HEK293 (cell line): ENCODE results near the gene POLDIP2.
A peak's percentile ranks its signal among the peaks of the same experiment; 100 is the strongest.

Experiments
- BCL11B ChIP-seq: fragments of 450-650 bp; formaldehyde crosslinking; IDR thresholded peaks from 2 replicates; pipeline ENCODE4 v1.5.1; 2016; ENCODE audit warnings: low read depth, missing biosample characterization, missing genetic modification characterization
- GLI4 ChIP-seq: fragments of 450-650 bp; formaldehyde crosslinking; IDR thresholded peaks from 2 replicates; pipeline ENCODE4 v1.5.1; 2016; ENCODE audit warnings: missing biosample characterization, missing genetic modification characterization
- HOXD13 ChIP-seq: sonication (generic); formaldehyde crosslinking; IDR thresholded peaks from 2 replicates; pipeline ENCODE4 v1.8.0; 2022; ENCODE audit warnings: missing genetic modification reagents, borderline replicate concordance
- KLF1 ChIP-seq: fragments of 450-650 bp; formaldehyde crosslinking; IDR thresholded peaks from 2 replicates; pipeline ENCODE4 v1.5.1; 2016; ENCODE audit warnings: missing biosample characterization, missing genetic modification characterization
- PRDM1 ChIP-seq: fragments of 450-650 bp; formaldehyde crosslinking; IDR thresholded peaks from 2 replicates; pipeline ENCODE4; 2016; ENCODE audit warnings: missing biosample characterization, missing genetic modification characterization
- ZBTB20 ChIP-seq: fragments of 450-650 bp; formaldehyde crosslinking; IDR thresholded peaks from 2 replicates; pipeline ENCODE4 v1.5.1; 2016; ENCODE audit warnings: missing biosample characterization, missing genetic modification characterization
- ZEB2 ChIP-seq: fragments of 450-650 bp; formaldehyde crosslinking; IDR thresholded peaks from 2 replicates; pipeline ENCODE4 v1.5.1; 2016; ENCODE audit warnings: missing biosample characterization, missing genetic modification characterization
- ZNF132 ChIP-seq: fragments of 450-650 bp; formaldehyde crosslinking; IDR thresholded peaks from 2 replicates; pipeline ENCODE4 v1.5.1; 2017; ENCODE audit warnings: missing biosample characterization, missing genetic modification characterization, borderline replicate concordance
- ZNF174 ChIP-seq: fragments of 450-650 bp; formaldehyde crosslinking; IDR thresholded peaks from 2 replicates; pipeline ENCODE4 v1.5.0; 2017; ENCODE audit warnings: missing biosample characterization, mild to moderate bottlenecking, missing genetic modification characterization
- ZNF24 ChIP-seq: fragments of 450-650 bp; formaldehyde crosslinking; IDR thresholded peaks from 2 replicates; pipeline ENCODE4 v1.5.1; 2016; ENCODE audit warnings: missing biosample characterization, missing genetic modification characterization
- ZNF48 ChIP-seq: fragments of 450-650 bp; formaldehyde crosslinking; IDR thresholded peaks from 2 replicates; pipeline ENCODE4 v1.5.1; 2016; ENCODE audit warnings: missing biosample characterization, missing genetic modification characterization
- ZNF514 ChIP-seq: fragments of 450-650 bp; formaldehyde crosslinking; IDR thresholded peaks from 2 replicates; pipeline ENCODE4 v1.5.1; 2016; ENCODE audit warnings: missing biosample characterization, missing genetic modification characterization
- ZNF600 ChIP-seq: fragments of 450-650 bp; formaldehyde crosslinking; IDR thresholded peaks from 2 replicates; pipeline ENCODE4 v1.5.1; 2016; ENCODE audit warnings: missing biosample characterization, missing genetic modification characterization
- ZNF621 ChIP-seq: fragments of 450-650 bp; formaldehyde crosslinking; IDR thresholded peaks from 2 replicates; pipeline ENCODE4 v1.5.1; 2017; ENCODE audit warnings: missing biosample characterization, missing genetic modification characterization
- ZNF654 ChIP-seq: fragments of 450-650 bp; formaldehyde crosslinking; IDR thresholded peaks from 2 replicates; pipeline ENCODE4 v1.5.1; 2016; ENCODE audit warnings: low read depth, missing biosample characterization, missing genetic modification characterization
- ZNF670 ChIP-seq: fragments of 450-650 bp; formaldehyde crosslinking; IDR thresholded peaks from 2 replicates; pipeline ENCODE4 v1.5.1; 2016; ENCODE audit warnings: missing biosample characterization, missing genetic modification characterization, low read depth
- ZNF768 ChIP-seq: fragments of 450-650 bp; formaldehyde crosslinking; IDR thresholded peaks from 2 replicates; pipeline ENCODE4 v1.5.1; 2018; ENCODE audit warnings: missing biosample characterization, mild to moderate bottlenecking, missing genetic modification characterization
- ZNF837 ChIP-seq: fragments of 450-650 bp; formaldehyde crosslinking; IDR thresholded peaks from 2 replicates; pipeline ENCODE4 v1.5.1; 2016; ENCODE audit warnings: missing biosample characterization, missing genetic modification characterization
- ZNF843 ChIP-seq: fragments of 450-650 bp; formaldehyde crosslinking; IDR thresholded peaks from 2 replicates; pipeline ENCODE4 v1.5.1; 2016; ENCODE audit warnings: missing biosample characterization, missing genetic modification characterization
- TF ChIP-seq, protein P1 (sequence below): fragments of 450-650 bp; formaldehyde crosslinking; IDR thresholded peaks from 2 replicates; pipeline ENCODE4 v1.5.1; 2016; ENCODE audit warnings: missing biosample characterization, missing genetic modification characterization
- TF ChIP-seq, protein P2 (sequence below): fragments of 450-650 bp; formaldehyde crosslinking; IDR thresholded peaks from 2 replicates; pipeline ENCODE4 v1.5.1; 2016; ENCODE audit warnings: missing biosample characterization, missing genetic modification characterization
- TF ChIP-seq, protein P3 (sequence below): fragments of 450-650 bp; formaldehyde crosslinking; IDR thresholded peaks from 2 replicates; pipeline ENCODE4 v1.5.1; 2016; ENCODE audit warnings: missing biosample characterization, missing genetic modification characterization
- TF ChIP-seq, protein P4 (sequence below): fragments of 450-650 bp; formaldehyde crosslinking; conservative IDR thresholded peaks from 2 replicates; pipeline ENCODE4 v1.5.1; 2016; ENCODE audit warnings: low read depth, missing biosample characterization, missing genetic modification characterization
- TF ChIP-seq, protein P5 (sequence below): fragments of 450-650 bp; formaldehyde crosslinking; IDR thresholded peaks from 2 replicates; pipeline ENCODE4 v1.5.1; 2016; ENCODE audit warnings: missing biosample characterization, missing genetic modification characterization

POLDIP2 gene

DNA sequence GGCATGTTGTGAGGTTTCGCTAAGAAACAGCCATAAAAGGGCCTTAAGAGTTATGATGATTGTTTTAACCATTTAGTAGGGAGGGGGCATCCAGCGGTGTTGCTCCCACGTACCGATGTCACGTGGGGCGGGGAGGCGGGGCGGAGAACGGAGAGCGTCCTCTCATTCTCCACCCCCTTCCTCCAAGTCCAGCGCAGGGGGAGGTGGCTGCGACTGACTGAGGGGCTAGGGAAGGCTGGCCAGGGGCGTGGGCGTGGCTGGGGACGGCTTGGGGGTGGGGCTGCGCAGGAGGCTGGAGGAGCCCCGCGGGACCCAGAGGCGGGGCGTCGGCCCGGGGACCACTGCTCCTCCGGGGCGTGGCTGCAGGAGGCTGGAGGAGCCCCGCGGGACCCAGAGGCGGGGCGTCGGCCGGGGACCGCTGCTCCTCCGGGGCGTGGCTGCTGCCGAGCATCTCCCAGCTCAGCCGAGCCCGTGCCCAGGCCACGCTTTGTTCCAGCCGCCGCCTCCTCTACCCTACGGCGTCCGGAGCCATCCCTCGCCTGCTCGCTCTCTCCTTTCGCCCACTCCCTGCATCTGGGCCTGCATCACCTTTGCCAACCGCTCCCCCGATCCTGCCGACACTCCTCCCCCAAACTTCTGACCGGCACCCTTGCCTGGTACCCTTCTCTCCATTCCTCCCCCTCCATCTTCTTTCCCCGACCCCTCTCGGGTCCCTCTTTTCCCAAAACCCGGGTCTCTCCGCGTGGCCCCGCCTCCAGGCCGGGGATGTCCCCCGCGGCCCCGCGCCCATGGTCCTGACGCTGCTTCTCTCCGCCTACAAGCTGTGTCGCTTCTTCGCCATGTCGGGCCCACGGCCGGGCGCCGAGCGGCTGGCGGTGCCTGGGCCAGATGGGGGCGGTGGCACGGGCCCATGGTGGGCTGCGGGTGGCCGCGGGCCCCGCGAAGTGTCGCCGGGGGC is 14.2 kb upstream of the POLDIP2 start, which contains the start of gene SARM1 (continued):
- no peak for TF ChIP-seq PRDM1 (tag by site-specific recombination)
- no peak for TF ChIP-seq ZNF654 (tag by site-specific recombination)
- no peak for TF ChIP-seq ZNF621 (tag by site-specific recombination)
- TF ChIP-seq ZEB2: peak; percentile 76; the same call in 1 of the 2 replicates
- no peak for TF ChIP-seq HOXD13 (CRISPR knock-in tag)
- TF ChIP-seq KLF1 (tag by site-specific recombination): peak; percentile 96
- no peak for TF ChIP-seq ZNF670 (tag by site-specific recombination)
- peak; percentile 96 for TF ChIP-seq ZBTB20
- no peak for TF ChIP-seq BCL11B
- no peak; the same call in 1 of the 2 replicates for TF ChIP-seq ZNF768 (tag by site-specific recombination)
- TF ChIP-seq, protein P1, sequence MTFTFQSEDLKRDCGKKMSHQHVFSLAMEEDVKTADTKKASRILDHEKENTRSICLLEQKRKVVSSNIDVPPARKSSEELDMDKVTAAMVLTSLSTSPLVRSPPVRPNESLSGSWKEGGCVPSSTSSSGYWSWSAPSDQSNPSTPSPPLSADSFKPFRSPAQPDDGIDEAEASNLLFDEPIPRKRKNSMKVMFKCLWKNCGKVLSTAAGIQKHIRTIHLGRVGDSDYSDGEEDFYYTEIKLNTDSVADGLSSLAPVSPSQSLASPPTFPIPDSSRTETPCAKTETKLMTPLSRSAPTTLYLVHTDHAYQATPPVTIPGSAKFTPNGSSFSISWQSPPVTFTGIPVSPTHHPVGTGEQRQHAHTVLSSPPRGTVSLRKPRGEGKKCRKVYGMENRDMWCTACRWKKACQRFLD (tag by site-specific recombination): no peak
- TF ChIP-seq ZNF837 (tag by site-specific recombination): no peak
- TF ChIP-seq, protein P2, sequence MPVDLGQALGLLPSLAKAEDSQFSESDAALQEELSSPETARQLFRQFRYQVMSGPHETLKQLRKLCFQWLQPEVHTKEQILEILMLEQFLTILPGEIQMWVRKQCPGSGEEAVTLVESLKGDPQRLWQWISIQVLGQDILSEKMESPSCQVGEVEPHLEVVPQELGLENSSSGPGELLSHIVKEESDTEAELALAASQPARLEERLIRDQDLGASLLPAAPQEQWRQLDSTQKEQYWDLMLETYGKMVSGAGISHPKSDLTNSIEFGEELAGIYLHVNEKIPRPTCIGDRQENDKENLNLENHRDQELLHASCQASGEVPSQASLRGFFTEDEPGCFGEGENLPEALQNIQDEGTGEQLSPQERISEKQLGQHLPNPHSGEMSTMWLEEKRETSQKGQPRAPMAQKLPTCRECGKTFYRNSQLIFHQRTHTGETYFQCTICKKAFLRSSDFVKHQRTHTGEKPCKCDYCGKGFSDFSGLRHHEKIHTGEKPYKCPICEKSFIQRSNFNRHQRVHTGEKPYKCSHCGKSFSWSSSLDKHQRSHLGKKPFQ (tag by site-specific recombination): no peak
- TF ChIP-seq ZNF600: peak; percentile 56
- no peak for TF ChIP-seq ZNF174 (tag by site-specific recombination)
- TF ChIP-seq, protein P3, sequence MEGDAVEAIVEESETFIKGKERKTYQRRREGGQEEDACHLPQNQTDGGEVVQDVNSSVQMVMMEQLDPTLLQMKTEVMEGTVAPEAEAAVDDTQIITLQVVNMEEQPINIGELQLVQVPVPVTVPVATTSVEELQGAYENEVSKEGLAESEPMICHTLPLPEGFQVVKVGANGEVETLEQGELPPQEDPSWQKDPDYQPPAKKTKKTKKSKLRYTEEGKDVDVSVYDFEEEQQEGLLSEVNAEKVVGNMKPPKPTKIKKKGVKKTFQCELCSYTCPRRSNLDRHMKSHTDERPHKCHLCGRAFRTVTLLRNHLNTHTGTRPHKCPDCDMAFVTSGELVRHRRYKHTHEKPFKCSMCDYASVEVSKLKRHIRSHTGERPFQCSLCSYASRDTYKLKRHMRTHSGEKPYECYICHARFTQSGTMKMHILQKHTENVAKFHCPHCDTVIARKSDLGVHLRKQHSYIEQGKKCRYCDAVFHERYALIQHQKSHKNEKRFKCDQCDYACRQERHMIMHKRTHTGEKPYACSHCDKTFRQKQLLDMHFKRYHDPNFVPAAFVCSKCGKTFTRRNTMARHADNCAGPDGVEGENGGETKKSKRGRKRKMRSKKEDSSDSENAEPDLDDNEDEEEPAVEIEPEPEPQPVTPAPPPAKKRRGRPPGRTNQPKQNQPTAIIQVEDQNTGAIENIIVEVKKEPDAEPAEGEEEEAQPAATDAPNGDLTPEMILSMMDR (tag by site-specific recombination): 0 out of 2 replicates have a peak, but pooled peaks have one; percentile 23
- TF ChIP-seq, protein P4, sequence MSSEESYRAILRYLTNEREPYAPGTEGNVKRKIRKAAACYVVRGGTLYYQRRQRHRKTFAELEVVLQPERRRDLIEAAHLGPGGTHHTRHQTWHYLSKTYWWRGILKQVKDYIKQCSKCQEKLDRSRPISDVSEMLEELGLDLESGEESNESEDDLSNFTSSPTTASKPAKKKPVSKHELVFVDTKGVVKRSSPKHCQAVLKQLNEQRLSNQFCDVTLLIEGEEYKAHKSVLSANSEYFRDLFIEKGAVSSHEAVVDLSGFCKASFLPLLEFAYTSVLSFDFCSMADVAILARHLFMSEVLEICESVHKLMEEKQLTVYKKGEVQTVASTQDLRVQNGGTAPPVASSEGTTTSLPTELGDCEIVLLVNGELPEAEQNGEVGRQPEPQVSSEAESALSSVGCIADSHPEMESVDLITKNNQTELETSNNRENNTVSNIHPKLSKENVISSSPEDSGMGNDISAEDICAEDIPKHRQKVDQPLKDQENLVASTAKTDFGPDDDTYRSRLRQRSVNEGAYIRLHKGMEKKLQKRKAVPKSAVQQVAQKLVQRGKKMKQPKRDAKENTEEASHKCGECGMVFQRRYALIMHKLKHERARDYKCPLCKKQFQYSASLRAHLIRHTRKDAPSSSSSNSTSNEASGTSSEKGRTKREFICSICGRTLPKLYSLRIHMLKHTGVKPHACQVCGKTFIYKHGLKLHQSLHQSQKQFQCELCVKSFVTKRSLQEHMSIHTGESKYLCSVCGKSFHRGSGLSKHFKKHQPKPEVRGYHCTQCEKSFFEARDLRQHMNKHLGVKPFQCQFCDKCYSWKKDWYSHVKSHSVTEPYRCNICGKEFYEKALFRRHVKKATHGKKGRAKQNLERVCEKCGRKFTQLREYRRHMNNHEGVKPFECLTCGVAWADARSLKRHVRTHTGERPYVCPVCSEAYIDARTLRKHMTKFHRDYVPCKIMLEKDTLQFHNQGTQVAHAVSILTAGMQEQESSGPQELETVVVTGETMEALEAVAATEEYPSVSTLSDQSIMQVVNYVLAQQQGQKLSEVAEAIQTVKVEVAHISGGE (tag by site-specific recombination): peak; percentile 43
- no peak for TF ChIP-seq ZNF132
- TF ChIP-seq ZNF48 (tag by site-specific recombination): no peak
- TF ChIP-seq, protein P5, sequence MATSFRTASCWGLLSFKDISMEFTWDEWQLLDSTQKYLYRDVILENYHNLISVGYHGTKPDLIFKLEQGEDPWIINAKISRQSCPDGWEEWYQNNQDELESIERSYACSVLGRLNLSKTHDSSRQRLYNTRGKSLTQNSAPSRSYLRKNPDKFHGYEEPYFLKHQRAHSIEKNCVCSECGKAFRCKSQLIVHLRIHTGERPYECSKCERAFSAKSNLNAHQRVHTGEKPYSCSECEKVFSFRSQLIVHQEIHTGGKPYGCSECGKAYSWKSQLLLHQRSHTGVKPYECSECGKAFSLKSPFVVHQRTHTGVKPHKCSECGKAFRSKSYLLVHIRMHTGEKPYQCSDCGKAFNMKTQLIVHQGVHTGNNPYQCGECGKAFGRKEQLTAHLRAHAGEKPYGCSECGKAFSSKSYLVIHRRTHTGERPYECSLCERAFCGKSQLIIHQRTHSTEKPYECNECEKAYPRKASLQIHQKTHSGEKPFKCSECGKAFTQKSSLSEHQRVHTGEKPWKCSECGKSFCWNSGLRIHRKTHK: no peak
- TF ChIP-seq ZNF514 (tag by site-specific recombination): no peak
- peak; percentile 66 for TF ChIP-seq ZNF843 (tag by site-specific recombination)
- peak; percentile 87; the same call in 1 of the 2 replicates for TF ChIP-seq GLI4
- peak; percentile 65; the same call in 1 of the 2 replicates for TF ChIP-seq ZNF24 (tag by site-specific recombination)
